Cardiac muscle cell (in vitro differentiated cells and primary cell): ENCODE results near the gene DCTN1. TPM values are rescaled to one million over a fixed set of nuclear protein-coding genes. Genes with fewer than 3 reads are reported as not detected.

Experiments
- DNase-seq, 2 donors: peaks; one replicate each; pipeline versions ENCODE4 v3.0.0 to v3.0.0-alpha.2; 2010 to 2017; ENCODE audit warnings: low read depth in 1 of 2, low spot score in 1 of 2
- H3K27ac ChIP-seq: fragments of 200-600 bp; sonication (generic); 2 replicates; pipeline ENCODE4 v1.5.1; 2016
- H3K27me3 ChIP-seq: fragments of 200-600 bp; sonication (generic); 2 replicates; pipeline ENCODE4 v1.6.0; 2016; ENCODE audit warnings: control low read depth
- H3K36me3 ChIP-seq: fragments of 200-600 bp; sonication (generic); 2 replicates; pipeline ENCODE4 v1.5.1; 2016; ENCODE audit warnings: control low read depth
- H3K4me1 ChIP-seq: fragments of 200-600 bp; sonication (generic); 2 replicates; pipeline ENCODE4 v1.8.1; 2017; ENCODE audit warnings: low read depth, mild to moderate bottlenecking, mixed run types
- H3K4me3 ChIP-seq: fragments of 200-600 bp; sonication (generic); 2 replicates; pipeline ENCODE4 v1.5.1; 2016; ENCODE audit warnings: mild to moderate bottlenecking
- H3K9me3 ChIP-seq: fragments of 200-600 bp; sonication (generic); 2 replicates; pipeline ENCODE4 v1.5.1; 2017; ENCODE audit warnings: low read depth, mild to moderate bottlenecking, control low read depth
- CTCF ChIP-seq: IDR thresholded peaks from 2 replicates; pipeline ENCODE4 v1.5.1; 2012; ENCODE audit warnings: low read depth, mild to moderate bottlenecking, low read length
- polyA plus RNA-seq: library from polyadenylated mRNA; unstranded; fragments of >200 nt; fragmentation: Nextera tagmentation; extraction: Ambion mirVana; gene quantifications from 2 replicates; pipeline ENCODE4 v1.2.1, GENCODE V29; 2016
- total RNA-seq: library from RNA; depleted of rRNA; stranded (reverse); fragments of >200 nt; gene quantifications from 2 replicates; pipeline ENCODE4 v1.2.3, GENCODE V29; 2016

Gene DCTN1
- total and polyA plus RNA-seq, 2 experiments from 2014 or later, result 156 to 164 TPM

DNA sequence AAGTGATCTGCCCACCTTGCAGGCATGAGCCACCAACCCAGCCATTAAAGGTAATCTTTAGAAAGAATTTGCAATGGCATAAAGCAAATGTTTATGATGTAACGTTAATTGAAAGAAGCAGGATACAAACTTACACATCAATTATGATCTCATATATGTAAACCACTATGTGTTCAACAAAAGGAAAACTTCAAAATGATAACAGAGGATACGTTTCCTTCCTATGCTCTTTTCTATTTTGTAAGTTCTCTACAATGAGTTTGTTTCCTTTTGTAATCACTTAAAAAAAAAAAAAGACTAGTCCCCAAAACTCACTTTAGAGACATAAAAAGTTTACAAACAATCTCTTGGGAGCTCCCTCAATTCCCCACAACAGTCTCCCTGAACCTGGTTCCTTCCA, 39.9 kb upstream of the DCTN1 start:
- no peak overlapping the region for H3K27ac ChIP-seq
- no peak for DNase-seq
- H3K9me3 ChIP-seq, result no peaks in the 10 kb centered on the region
- TF ChIP-seq CTCF, result no peak
- H3K36me3 ChIP-seq, result peaks cover 3% of the 10 kb centered on the region
- no peaks in the 10 kb centered on the region for H3K27me3 ChIP-seq
- no peaks in the 10 kb centered on the region for H3K4me1 ChIP-seq
- H3K4me3 ChIP-seq, result no peak overlapping the region

- TF ChIP-seq CTCF, result no peak
- H3K4me1 ChIP-seq, result no peaks in the 10 kb centered on the region
- H3K4me3 ChIP-seq, result no peak overlapping the region
- no peaks in the 10 kb centered on the region for H3K36me3 ChIP-seq
- no peak for DNase-seq
- H3K9me3 ChIP-seq, result no peaks in the 10 kb centered on the region
- H3K27me3 ChIP-seq, result no peaks in the 10 kb centered on the region
- H3K27ac ChIP-seq, result no peak overlapping the region
Observed at GRCh38 chr2:74419345-74419744, 39.2 kb upstream of the DCTN1 start.

- no peaks in the 10 kb centered on the region for H3K36me3 ChIP-seq
- H3K4me1 ChIP-seq, result no peaks in the 10 kb centered on the region
- H3K9me3 ChIP-seq, result no peaks in the 10 kb centered on the region
- H3K27me3 ChIP-seq, result no peaks in the 10 kb centered on the region
- no peak for DNase-seq
- H3K4me3 ChIP-seq, result no peak overlapping the region
- TF ChIP-seq CTCF, result no peak
- no peak overlapping the region for H3K27ac ChIP-seq
Observed at GRCh38 chr2:74418312-74418711, 38.2 kb upstream of the DCTN1 start.

DNA sequence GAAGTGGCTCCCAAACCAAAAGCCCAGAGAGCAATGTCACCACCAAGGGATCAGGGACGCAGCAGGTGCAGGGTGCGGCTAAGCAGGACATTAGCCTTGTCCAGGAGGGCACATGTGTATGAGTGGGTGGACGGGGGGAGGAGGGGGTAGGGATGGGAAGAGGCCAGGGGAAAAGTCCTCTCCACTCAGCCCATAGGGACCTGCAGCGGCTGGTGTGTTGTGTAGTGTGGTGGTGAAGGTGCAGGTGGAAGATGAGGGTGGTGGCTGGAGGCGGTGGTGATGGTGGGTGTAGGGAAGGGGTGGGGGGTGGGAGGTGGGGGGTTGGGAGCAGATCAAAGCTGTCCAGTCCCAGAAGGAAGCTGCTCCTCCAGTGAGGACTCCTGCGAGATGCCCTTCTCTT, 37.7 kb upstream of the DCTN1 start:
- no peak for DNase-seq
- no peaks in the 10 kb centered on the region for H3K27me3 ChIP-seq
- no peak overlapping the region for H3K27ac ChIP-seq
- no peaks in the 10 kb centered on the region for H3K36me3 ChIP-seq
- no peak overlapping the region for H3K4me3 ChIP-seq
- H3K4me1 ChIP-seq, result no peaks in the 10 kb centered on the region
- no peaks in the 10 kb centered on the region for H3K9me3 ChIP-seq
- no peak for TF ChIP-seq CTCF

GRCh38 chr2:74417197-74417596, 37.1 kb upstream of the DCTN1 start:
- Histone ChIP-seq H3K4me1 (no peaks in the 10 kb centered on the region), H3K27ac (no peak overlapping the region), H3K9me3 (no peaks in the 10 kb centered on the region), H3K4me3 (no peak overlapping the region), H3K27me3 (no peaks in the 10 kb centered on the region), H3K36me3 (no peaks in the 10 kb centered on the region)
- no peak for TF ChIP-seq CTCF
- DNase-seq, result no peak

DNA sequence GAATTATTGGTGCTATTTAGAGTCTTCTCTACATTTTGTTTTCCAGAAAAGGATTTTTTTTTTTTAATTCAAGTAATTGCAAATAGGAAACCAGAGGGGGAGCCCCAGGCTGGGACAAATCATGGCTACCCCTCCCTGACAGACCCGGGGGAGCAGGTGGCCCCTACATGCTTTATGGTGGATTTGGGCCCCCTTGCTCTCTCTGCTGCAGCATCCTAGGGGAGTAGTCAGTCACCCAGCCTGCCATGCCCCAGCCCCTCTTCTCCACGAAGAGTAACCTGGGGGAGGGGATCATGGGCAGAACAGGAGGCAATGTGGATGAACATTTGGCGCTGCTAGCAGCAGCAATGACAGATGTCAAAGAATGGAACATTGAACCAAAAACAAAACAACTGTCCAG, 36.7 kb upstream of the DCTN1 start:
- DNase-seq, result no peak
- no peaks in the 10 kb centered on the region for H3K4me1 ChIP-seq
- TF ChIP-seq CTCF, result no peak

More for the DNA sequence above, 36.7 kb upstream of the DCTN1 start:
- H3K9me3 ChIP-seq, result no peaks in the 10 kb centered on the region
- no peaks in the 10 kb centered on the region for H3K36me3 ChIP-seq
- no peaks in the 10 kb centered on the region for H3K27me3 ChIP-seq
- H3K27ac ChIP-seq, result no peak overlapping the region
- no peak overlapping the region for H3K4me3 ChIP-seq
